Trophoblast cell (in vitro differentiated cells and primary cell): ENCODE results near the gene HOXA6.

ENCODE experiments used
- DNase-seq, 2 donors: peaks; one replicate each; pipeline ENCODE4 v3.0.0-alpha.2; 2016
- H2AFZ ChIP-seq: 2 replicates; pipeline ENCODE4 v1.6.1; 2013; ENCODE audit warnings: low read length, moderate library complexity, mild to moderate bottlenecking; ENCODE audit not compliant: insufficient read depth, poor library complexity
- H2AK5ac ChIP-seq: 2 replicates; pipeline ENCODE4 v1.6.1; 2013; ENCODE audit warnings: mild to moderate bottlenecking, low read length
- H2BK120ac ChIP-seq: 2 replicates; pipeline ENCODE4 v1.6.1; 2013; ENCODE audit warnings: low read length, mild to moderate bottlenecking, moderate library complexity; ENCODE audit not compliant: insufficient read depth, poor library complexity
- H2BK12ac ChIP-seq: 2 replicates; pipeline ENCODE4 v1.6.1; 2013; ENCODE audit warnings: mild to moderate bottlenecking, low read length, moderate library complexity
- H2BK5ac ChIP-seq: 2 replicates; pipeline ENCODE4 v1.6.1; 2013; ENCODE audit warnings: low read length, low read depth, moderate library complexity, mild to moderate bottlenecking; ENCODE audit not compliant: poor library complexity
- H3K14ac ChIP-seq: 2 replicates; pipeline ENCODE4 v1.6.1; 2013; ENCODE audit warnings: mild to moderate bottlenecking, low read length
- H3K18ac ChIP-seq: 2 replicates; pipeline ENCODE4 v1.6.1; 2013; ENCODE audit warnings: mild to moderate bottlenecking, low read length
- H3K23ac ChIP-seq: 2 replicates; pipeline ENCODE4 v1.6.1; 2013; ENCODE audit warnings: low read length
- H3K27ac ChIP-seq: 2 replicates; pipeline ENCODE4 v1.5.1; 2013; ENCODE audit warnings: low read depth, mild to moderate bottlenecking, inconsistent platforms, low read length, moderate library complexity
- H3K27me3 ChIP-seq: 2 replicates; pipeline ENCODE4 v1.6.1; 2013; ENCODE audit warnings: inconsistent platforms, mild to moderate bottlenecking, low read length, moderate library complexity; ENCODE audit not compliant: insufficient read depth
- H3K36me3 ChIP-seq, 2 experiments: 1 replicate in 1 of 2; 2 replicates in 1 of 2; pipeline ENCODE4 v1.6.1; 2013; ENCODE audit warnings: low read length in 2 of 2, mild to moderate bottlenecking in 2 of 2, moderate library complexity in 1 of 2; ENCODE audit not compliant: insufficient read depth in 2 of 2, control insufficient read depth in 1 of 2
- H3K4ac ChIP-seq: 2 replicates; pipeline ENCODE4 v1.6.1; 2013; ENCODE audit warnings: low read depth, mild to moderate bottlenecking, low read length, moderate library complexity
- H3K4me1 ChIP-seq, 2 experiments: 1 replicate in 1 of 2; 2 replicates in 1 of 2; pipeline ENCODE4 v1.6.1; 2013; ENCODE audit warnings: low read length in 2 of 2, mild to moderate bottlenecking in 2 of 2, moderate library complexity in 1 of 2; ENCODE audit not compliant: insufficient read depth in 2 of 2, control insufficient read depth in 1 of 2
- H3K4me2 ChIP-seq: 2 replicates; pipeline ENCODE4 v1.6.1; 2013; ENCODE audit warnings: inconsistent platforms, mild to moderate bottlenecking, low read length, moderate library complexity
- H3K4me3 ChIP-seq: 2 replicates; pipeline ENCODE4 v1.5.1; 2013; ENCODE audit warnings: mild to moderate bottlenecking, low read depth, low read length, inconsistent platforms
- H3K79me1 ChIP-seq: one replicate; pipeline ENCODE4 v1.6.1; 2013; ENCODE audit warnings: low read length
- H3K79me2 ChIP-seq: 2 replicates; pipeline ENCODE4 v1.6.1; 2013; ENCODE audit warnings: low read length, mild to moderate bottlenecking; ENCODE audit not compliant: control insufficient read depth, insufficient read depth, poor library complexity
- H3K9ac ChIP-seq: 2 replicates; pipeline ENCODE4 v1.6.1; 2013; ENCODE audit warnings: mild to moderate bottlenecking, low read length
- H3K9me3 ChIP-seq: 2 replicates; pipeline ENCODE4 v1.6.1; 2013; ENCODE audit warnings: low read depth, mild to moderate bottlenecking, control low read depth, inconsistent platforms, low read length; ENCODE audit not compliant: insufficient read depth
- H4K12ac ChIP-seq: 2 replicates; pipeline ENCODE4 v1.6.1; 2013; ENCODE audit warnings: low read depth, mild to moderate bottlenecking, low read length, moderate library complexity
- H4K8ac ChIP-seq: 2 replicates; pipeline ENCODE4 v1.6.1; 2013; ENCODE audit warnings: low read depth, mild to moderate bottlenecking, low read length, moderate library complexity
- H4K91ac ChIP-seq: one replicate; pipeline ENCODE4 v1.6.1; 2013; ENCODE audit warnings: low read depth, mild to moderate bottlenecking, low read length, moderate library complexity
- WGBS: extraction: QIAGEN DNeasy Blood & Tissue Kit; methylation state at CpG from one replicate; pipeline ENCODE4 v1.1.7; 2013; ENCODE audit warnings: missing lambda C conversion rate; ENCODE audit not compliant: insufficient read length, insufficient coverage; ENCODE audit errors: extremely low coverage; 5-methylcytosine and 5-hydroxymethylcytosine counted together

HOXA6 gene

DNA sequence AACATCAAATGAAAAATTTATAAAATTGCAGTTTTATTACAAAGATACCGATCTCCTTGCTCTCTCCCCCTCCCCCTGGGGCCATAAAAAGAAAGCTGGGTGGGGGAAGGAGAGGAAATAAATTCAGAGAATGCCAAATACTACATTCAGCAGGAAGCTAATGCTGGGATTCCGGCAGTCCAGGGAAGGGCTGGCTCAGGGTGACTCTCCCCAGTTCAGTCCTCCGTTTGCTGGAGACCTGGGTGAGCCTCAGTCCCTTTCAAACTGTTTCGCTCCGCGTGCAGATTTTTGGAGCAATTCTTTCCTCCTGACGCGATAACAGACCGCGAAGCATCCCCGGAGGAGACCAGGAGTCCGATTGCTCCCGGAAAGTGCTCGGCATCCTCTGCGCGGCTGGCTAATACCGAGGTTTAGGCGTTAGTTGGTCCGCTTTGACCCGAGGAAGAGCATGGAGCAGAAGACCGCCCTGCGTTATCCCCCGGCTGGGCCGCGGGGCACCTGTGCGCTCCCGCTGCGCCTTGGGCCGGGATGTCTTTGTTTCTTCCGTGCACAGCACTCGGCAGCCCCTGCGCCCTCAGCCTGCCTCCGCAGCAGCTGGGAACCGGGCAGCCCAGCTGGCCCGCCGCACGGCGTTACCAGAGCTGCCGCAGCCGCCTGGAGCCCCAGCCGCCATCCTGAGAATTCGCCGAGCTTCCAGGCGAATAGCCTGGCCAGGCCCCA is 41.2 kb downstream of the HOXA6 start:
- no peak overlapping the region for H2AK5ac ChIP-seq

GRCh38 chr7:27105301-27106031 is 42.1 kb downstream of the HOXA6 start:
- Histone ChIP-seq H3K14ac (no peak overlapping the region), H3K27ac (no peak overlapping the region), H2BK120ac (no peak overlapping the region), H2BK5ac (no peak overlapping the region), H3K4me1 (peaks cover 5 to 6% of the 10 kb centered on the region in 2 experiments), H4K8ac (no peak overlapping the region), H3K9me3 (peaks cover 15% of the 10 kb centered on the region), H4K12ac (no peak overlapping the region), H3K18ac (no peak overlapping the region), H3K79me1 (no peaks in the 10 kb centered on the region), H3K36me3 (no peaks in the 10 kb centered on the region), H2AFZ (no peak overlapping the region), H3K79me2 (no peaks in the 10 kb centered on the region), H3K23ac (no peak overlapping the region), H2AK5ac (no peak overlapping the region), H3K4me2 (no peak overlapping the region), H4K91ac (no peak overlapping the region), H2BK12ac (no peak overlapping the region), H3K4ac (no peak overlapping the region), H3K4me3 (no peak overlapping the region), H3K9ac (no peak overlapping the region), H3K27me3 (peaks cover 93% of the 10 kb centered on the region)
- no CpG with 5 or more reads among the region's 13 CpGs for WGBS
- DNase-seq = no peak

More for the DNA sequence above, 41.2 kb downstream of the HOXA6 start:
- H3K4ac ChIP-seq = no peak overlapping the region
- no peak overlapping the region for H4K12ac ChIP-seq
- H3K4me2 ChIP-seq = peak overlapping the region; percentile 23
- no peaks in the 10 kb centered on the region for H3K79me1 ChIP-seq
- H2BK12ac ChIP-seq = no peak overlapping the region
- no CpG with 5 or more reads among the region's 44 CpGs for WGBS
- H2BK5ac ChIP-seq = no peak overlapping the region
- H3K4me3 ChIP-seq = no peak overlapping the region
- H3K4me1 ChIP-seq = peaks cover 6 to 7% of the 10 kb centered on the region in 2 experiments
- H3K79me2 ChIP-seq = no peaks in the 10 kb centered on the region
- no peak overlapping the region for H3K18ac ChIP-seq
- H3K9me3 ChIP-seq = peaks cover 18% of the 10 kb centered on the region
- H2AFZ ChIP-seq = no peak overlapping the region
- H4K91ac ChIP-seq = no peak overlapping the region
- peaks cover 92% of the 10 kb centered on the region for H3K27me3 ChIP-seq
- no peak overlapping the region for H3K27ac ChIP-seq
- no peak overlapping the region for H4K8ac ChIP-seq
- no peak overlapping the region for H3K9ac ChIP-seq
- peak in 1 of 2 donors; percentile 48 for DNase-seq
- no peaks in the 10 kb centered on the region for H3K36me3 ChIP-seq
- H3K23ac ChIP-seq = no peak overlapping the region
- no peak overlapping the region for H2BK120ac ChIP-seq
- H3K14ac ChIP-seq = no peak overlapping the region

- Histone ChIP-seq H3K4ac (no peak overlapping the region), H2BK5ac (no peak overlapping the region), H3K4me3 (no peak overlapping the region), H2BK12ac (no peak overlapping the region), H3K36me3 (no peaks in the 10 kb centered on the region), H4K91ac (no peak overlapping the region), H4K8ac (no peak overlapping the region), H3K9ac (no peak overlapping the region), H3K9me3 (peaks cover 10% of the 10 kb centered on the region), H3K79me1 (no peaks in the 10 kb centered on the region), H2AFZ (no peak overlapping the region), H4K12ac (no peak overlapping the region), H3K4me1 (peaks cover 3 to 4% of the 10 kb centered on the region in 2 experiments), H3K23ac (no peak overlapping the region), H3K79me2 (no peaks in the 10 kb centered on the region), H3K27me3 (peaks cover 87% of the 10 kb centered on the region), H3K4me2 (no peak overlapping the region), H3K18ac (no peak overlapping the region), H3K27ac (no peak overlapping the region), H2AK5ac (no peak overlapping the region), H2BK120ac (no peak overlapping the region), H3K14ac (no peak overlapping the region)
- no peak for DNase-seq
- WGBS = no CpG with 5 or more reads among the region's 13 CpGs
These were observed 43.1 kb downstream of the HOXA6 start for GRCh38 chr7:27104341-27105058.

- Histone ChIP-seq H3K4me1 (peaks cover 3 to 4% of the 10 kb centered on the region in 2 experiments), H3K4me3 (no peak overlapping the region), H3K9ac (no peak overlapping the region), H3K79me2 (no peaks in the 10 kb centered on the region), H2BK12ac (no peak overlapping the region), H3K9me3 (peaks cover 10% of the 10 kb centered on the region), H3K23ac (no peak overlapping the region), H3K4me2 (no peak overlapping the region), H3K27ac (no peak overlapping the region), H2AK5ac (no peak overlapping the region), H3K18ac (no peak overlapping the region), H4K12ac (no peak overlapping the region), H4K8ac (no peak overlapping the region), H3K27me3 (peaks cover 85% of the 10 kb centered on the region), H2AFZ (no peak overlapping the region), H3K79me1 (no peaks in the 10 kb centered on the region), H3K4ac (no peak overlapping the region), H2BK120ac (no peak overlapping the region), H4K91ac (no peak overlapping the region), H2BK5ac (no peak overlapping the region), H3K36me3 (no peaks in the 10 kb centered on the region), H3K14ac (no peak overlapping the region)
- peak in 1 of 2 donors; percentile 18 for DNase-seq
- no CpG with 5 or more reads among the region's 35 CpGs for WGBS
These were observed 43.9 kb downstream of the HOXA6 start for GRCh38 chr7:27103489-27104226.
